ENCODE measurements around the gene HAAO.

HAAO gene

GRCh38 chr2:42754776-42755140, 37.6 kb downstream of the HAAO start:
- Histone ChIP-seq H3K4me1 (ENCODE audit: insufficient read depth, poor library complexity, severe bottlenecking) (no peaks in the 10 kb centered on the region), H3K4me3 (ENCODE audit: severe bottlenecking) (no peak overlapping the region), H3K36me3 (ENCODE audit: low read depth) (no peaks in the 10 kb centered on the region), H3K9me3 (ENCODE audit: severe bottlenecking) (no peaks in the 10 kb centered on the region), H3K27ac (ENCODE audit: poor library complexity, severe bottlenecking) (no peak overlapping the region), H3K27me3 (ENCODE audit: insufficient read depth, poor library complexity, severe bottlenecking) (no peaks in the 10 kb centered on the region)
- no peak for TF ChIP-seq CTCF (IDR thresholded peaks at IDR 0.05; ENCODE audit: poor library complexity, severe bottlenecking)
- DNase-seq (ENCODE audit: low spot score) (no peak), ATAC-seq (ENCODE audit: low read depth) (no peak; the same call in 2 of the 3 replicates)

GRCh38 chr2:42754021-42754775, 38.2 kb downstream of the HAAO start:
- no peaks in the 10 kb centered on the region for H3K4me1 ChIP-seq (ENCODE audit: insufficient read depth, poor library complexity, severe bottlenecking)
- no peak overlapping the region for H3K4me3 ChIP-seq (ENCODE audit: severe bottlenecking)
- H3K27me3 ChIP-seq (ENCODE audit: insufficient read depth, poor library complexity, severe bottlenecking), result no peaks in the 10 kb centered on the region
- no peak for TF ChIP-seq CTCF (IDR thresholded peaks at IDR 0.05; ENCODE audit: poor library complexity, severe bottlenecking)
- ATAC-seq (ENCODE audit: low read depth) (no peak), DNase-seq (ENCODE audit: low spot score) (no peak)
- no peak overlapping the region for H3K27ac ChIP-seq (ENCODE audit: poor library complexity, severe bottlenecking)
- no peaks in the 10 kb centered on the region for H3K9me3 ChIP-seq (ENCODE audit: severe bottlenecking)
- H3K36me3 ChIP-seq (ENCODE audit: low read depth), result no peaks in the 10 kb centered on the region

GRCh38 chr2:42752816-42753813, 39.3 kb downstream of the HAAO start:
- Histone ChIP-seq H3K4me1 (ENCODE audit: insufficient read depth, poor library complexity, severe bottlenecking) (no peaks in the 10 kb centered on the region), H3K9me3 (ENCODE audit: severe bottlenecking) (no peaks in the 10 kb centered on the region), H3K27me3 (ENCODE audit: insufficient read depth, poor library complexity, severe bottlenecking) (no peaks in the 10 kb centered on the region), H3K27ac (ENCODE audit: poor library complexity, severe bottlenecking) (no peak overlapping the region), H3K36me3 (ENCODE audit: low read depth) (no peaks in the 10 kb centered on the region), H3K4me3 (ENCODE audit: severe bottlenecking) (no peak overlapping the region)
- no peak for TF ChIP-seq CTCF (IDR thresholded peaks at IDR 0.05; ENCODE audit: poor library complexity, severe bottlenecking)
- no peak for ATAC-seq (ENCODE audit: low read depth)
- DNase-seq (ENCODE audit: low spot score), result no peak

- Histone ChIP-seq H3K9me3 (ENCODE audit: severe bottlenecking) (no peaks in the 10 kb centered on the region), H3K27ac (ENCODE audit: poor library complexity, severe bottlenecking) (no peak overlapping the region), H3K27me3 (ENCODE audit: insufficient read depth, poor library complexity, severe bottlenecking) (no peaks in the 10 kb centered on the region), H3K4me3 (ENCODE audit: severe bottlenecking) (no peak overlapping the region), H3K4me1 (ENCODE audit: insufficient read depth, poor library complexity, severe bottlenecking) (no peaks in the 10 kb centered on the region), H3K36me3 (ENCODE audit: low read depth) (no peaks in the 10 kb centered on the region)
- TF ChIP-seq CTCF (IDR thresholded peaks at IDR 0.05; ENCODE audit: poor library complexity, severe bottlenecking), result no peak
- DNase-seq (ENCODE audit: low spot score) (no peak), ATAC-seq (ENCODE audit: low read depth) (no peak)
These were observed 40.1 kb downstream of the HAAO start for GRCh38 chr2:42752314-42752713.
